Heart right ventricle (tissue), 16 donors: ENCODE measurements around the gene PDIA2. TPM values are rescaled to one million over a fixed set of nuclear protein-coding genes. Genes with fewer than 3 reads are reported as not detected.

ENCODE experiments used
- ATAC-seq, 8 donors: fragments of 200-7000 bp; cut with Tn5 transposase; one replicate each; pipeline ENCODE4 v1.9.1; 2020; ENCODE audit warnings: mild to moderate bottlenecking in 8 of 8, moderate library complexity in 8 of 8, moderate number of reproducible peaks in 1 of 8
- DNase-seq, 2 donors: peaks; one replicate each; pipeline ENCODE4 v3.0.0-alpha.2; 2020
- H3K27ac ChIP-seq, 10 donors: fragments of 200-600 bp; sonication (generic) in 2 of 10; one replicate each; pipeline versions ENCODE4 v1.5.0 to v1.8.0; 2020 to 2022; ENCODE audit warnings: mild to moderate bottlenecking in 3 of 10
- H3K27me3 ChIP-seq, 7 donors: fragments of 200-600 bp; one replicate each; pipeline ENCODE4 v1.8.0; 2021 to 2022; ENCODE audit warnings: mild to moderate bottlenecking in 2 of 7
- H3K36me3 ChIP-seq, 9 donors: fragments of 200-600 bp; sonication (generic) in 1 of 9; one replicate each; pipeline versions ENCODE4 v1.5.0 to v1.8.0; 2020 to 2022; ENCODE audit warnings: mild to moderate bottlenecking in 2 of 9
- H3K4me1 ChIP-seq, 9 donors: fragments of 200-600 bp; sonication (generic) in 1 of 9; one replicate each; pipeline versions ENCODE4 v1.5.0 to v1.8.0; 2020 to 2022; ENCODE audit warnings: mild to moderate bottlenecking in 4 of 9
- H3K4me3 ChIP-seq, 10 donors: fragments of 200-600 bp; sonication (generic) in 2 of 10; one replicate each; pipeline versions ENCODE4 v1.5.0 to v1.8.0; 2020 to 2022; ENCODE audit warnings: mild to moderate bottlenecking in 7 of 10, moderate library complexity in 2 of 10
- H3K9me3 ChIP-seq, 11 donors: fragments of 200-600 bp in 10 of 11; sonication (generic) in 2 of 11; one replicate each; pipeline versions ENCODE4 v1.5.0 to v1.8.0; 2013 to 2022; ENCODE audit warnings: mild to moderate bottlenecking in 2 of 11, control low read depth in 1 of 11, moderate library complexity in 1 of 11
- CTCF ChIP-seq, 9 donors: fragments of 200-600 bp; sonication (generic) in 2 of 9; IDR thresholded peaks; one replicate each; pipeline versions ENCODE4 v1.5.0 to v1.8.0; 2021 to 2022; ENCODE audit warnings: antibody characterized with exemption in 9 of 9, mild to moderate bottlenecking in 5 of 9, moderate library complexity in 1 of 9
- WGBS, 2 donors: extraction: QIAGEN DNeasy Blood & Tissue Kit; methylation state at CpG; one replicate each; pipeline ENCODE4 v1.1.7; 2013; ENCODE audit warnings: inconsistent platforms in 1 of 2; 5-methylcytosine and 5-hydroxymethylcytosine counted together
- intact Hi-C, 10 donors: fragments of 100-400 bp; cut with DNase I; formaldehyde crosslinking; loops; one replicate each; pipeline versions ENCODE4 v1.11.1 to v1.14.2; 2022
- polyA plus RNA-seq, 2 donors: library from polyadenylated mRNA; stranded (reverse); fragments of 200-250 nt; gene quantifications; one replicate each; pipeline ENCODE4 v1.2.3, GENCODE V29; 2013
- total RNA-seq, 10 donors: library from RNA; stranded (reverse); fragmentation: NEBNext Ultra II Directional in 3 of 10; extraction: Animal tissue kit (Norgen Biotek cat#: 25700) in 3 of 10; gene quantifications; one replicate each; pipeline versions ENCODE4 v1.2.1 to v1.2.4, GENCODE V29; 2021 to 2023
- donor health status: Arrhythmogenic right ventricular cardiomyopathy.
- donor health status: ischemic (EF 13 %, LVEDD 7.1; RV severe dilation, severe dysfunction).
- donor health status: healthy with polysubstance abuse.
- donor health status: DM: no; HTN: yes; CAD: no.
- donor health status: DM: no; HTN: no; CAD: no.
- donor health status: ischemic (EF 25% LVEDD 6.9; RV normal size, moderate dysfunction).
- donor health status: ischemic (EF 25% LVEDD 5.7; RV mildly dilated, moderate dysfunction).
- donor health status: healthy.
- donor health status: DM: yes; HTN: yes; CAD: no.
- donor health status: Ischemic cardiomyopathy.
- donor health status: ischemic (EF 35%, LVEDD 5.7; RV mildly dilated, moderate dysfunction).
- donor health status: nonischemic (EF 11% LVEDD 7.7; RV severe dilation, severe dysfunction).
- donor health status: DM: yes; HTN: yes; CAD: no.
- donor health status: PGD.
- donor health status: ischemic (EF 29% LVEDD 5.4; RV normal size, mild dysfunction).
- donor health status: nonischemic (EF 23%, LVEDD 6.1; RV moderate dilation, normal function).

PDIA2 gene
- total and polyA plus RNA-seq, 12 donors: 0.32 to 14.0 (median 2.9) TPM

DNA sequence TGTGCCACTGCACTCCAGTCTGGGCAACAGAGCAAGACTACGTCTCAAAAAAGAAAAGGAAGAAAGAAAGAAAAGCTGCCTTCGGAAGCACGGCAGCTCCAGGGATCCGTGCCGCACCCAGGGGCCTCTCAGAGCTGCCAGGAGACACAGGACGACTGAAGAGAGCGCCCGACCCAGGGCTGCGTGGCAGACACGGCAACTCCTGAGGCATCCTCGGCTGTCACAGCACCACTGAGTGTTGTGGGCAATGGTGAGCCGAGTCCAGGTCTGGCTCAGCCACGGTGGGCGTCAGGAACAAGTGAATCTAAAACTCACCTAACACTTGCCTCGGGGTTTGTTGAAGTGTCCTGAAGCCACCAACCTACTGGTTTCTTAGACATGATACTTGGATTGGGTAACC is 28.8 kb downstream of the PDIA2 start:
- Histone ChIP-seq H3K27ac (no peak overlapping the region), H3K27me3 (no peaks in the 10 kb centered on the region), H3K36me3 (peaks cover 0 to 76% (median 16%) of the 10 kb centered on the region in 9 donors), H3K4me3 (no peak overlapping the region), H3K9me3 (no peaks in the 10 kb centered on the region), H3K4me1 (no peaks in the 10 kb centered on the region)
- WGBS, 2 donors: 97% methylated on average over 15 of the region's 15 CpGs
- DNase-seq (no peak), ATAC-seq (no peak)
- intact Hi-C loops: no loop called here
- TF ChIP-seq CTCF (IDR thresholded peaks at IDR 0.05): no peak

DNA sequence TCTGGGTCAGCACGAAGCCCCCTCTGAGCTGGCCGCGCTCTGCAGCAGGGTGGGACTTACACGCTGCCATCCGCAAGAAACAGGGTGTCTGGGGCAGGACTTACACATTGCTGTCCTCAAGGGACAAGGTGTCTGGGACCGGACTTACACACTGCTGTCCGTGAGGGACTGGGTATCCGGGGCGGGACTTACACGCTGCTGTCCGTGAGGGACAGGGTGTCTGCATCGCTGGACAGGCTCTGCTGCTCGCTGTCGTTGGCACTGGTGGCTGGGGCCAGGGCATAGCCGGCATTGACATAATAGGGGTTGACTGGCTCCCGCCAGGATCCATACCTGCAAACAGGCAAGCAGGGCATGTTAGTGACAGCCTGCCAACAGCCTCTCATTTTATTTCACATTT is 31.4 kb downstream of the PDIA2 start:
- Histone ChIP-seq H3K4me3 (no peak overlapping the region), H3K36me3 (peaks cover 0 to 69% (median 10%) of the 10 kb centered on the region in 9 donors), H3K27ac (no peak overlapping the region), H3K9me3 (no peaks in the 10 kb centered on the region), H3K4me1 (no peaks in the 10 kb centered on the region), H3K27me3 (no peaks in the 10 kb centered on the region)
- no peak for TF ChIP-seq CTCF (IDR thresholded peaks at IDR 0.05)
- intact Hi-C loops: no loop called here
- ATAC-seq (no peak), DNase-seq (no peak)
- 92 to 93% methylated on average over 16 of the region's 16 CpGs for WGBS, 2 donors

DNA sequence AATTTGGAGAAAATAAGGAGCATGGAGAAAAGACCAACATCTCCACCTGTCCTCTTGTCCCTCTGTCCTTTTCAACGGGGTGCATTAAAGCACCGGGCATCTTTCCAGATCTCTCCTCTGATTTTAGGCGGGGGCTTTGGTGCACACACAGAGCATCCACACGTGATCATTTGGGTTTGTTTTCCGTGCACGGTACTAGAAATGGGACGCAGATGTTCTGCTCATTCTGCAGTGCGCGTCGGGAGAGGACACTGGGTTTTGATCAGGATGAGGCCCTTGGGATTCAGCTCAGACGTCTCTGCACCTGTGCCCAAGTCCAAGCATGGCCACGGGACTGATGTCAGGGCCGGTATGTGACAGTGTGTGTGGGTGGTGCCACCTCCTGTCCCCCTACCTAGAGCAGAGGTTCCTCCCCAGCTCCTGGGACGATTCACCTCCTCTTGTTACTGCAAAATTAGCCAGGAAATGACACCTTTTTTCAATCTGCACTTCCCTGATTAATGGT is 31.9 kb downstream of the PDIA2 start:
- DNase-seq: no peak
- H3K27me3 ChIP-seq: no peaks in the 10 kb centered on the region
- no peaks in the 10 kb centered on the region for H3K9me3 ChIP-seq
- H3K27ac ChIP-seq: no peak overlapping the region
- no peak overlapping the region for H3K4me3 ChIP-seq
- TF ChIP-seq CTCF (IDR thresholded peaks at IDR 0.05): no peak
- 79% methylated on average over 14 of the region's 14 CpGs for WGBS, 2 donors
- H3K4me1 ChIP-seq: no peaks in the 10 kb centered on the region
- no peak for ATAC-seq
- H3K36me3 ChIP-seq: peaks cover 0 to 68% (median 6%) of the 10 kb centered on the region in 9 donors
- intact Hi-C loops: no loop called here

GRCh38 chr16:316741-317464 is 33.9 kb downstream of the PDIA2 start:
- ATAC-seq (no peak), DNase-seq (no peak)
- H3K9me3 ChIP-seq: no peaks in the 10 kb centered on the region
- H3K36me3 ChIP-seq: peaks cover 0 to 51% (median 6%) of the 10 kb centered on the region in 9 donors
- TF ChIP-seq CTCF (IDR thresholded peaks at IDR 0.05): no peak
- H3K4me3 ChIP-seq: no peak overlapping the region
- no peaks in the 10 kb centered on the region for H3K4me1 ChIP-seq
- H3K27ac ChIP-seq: no peak overlapping the region
- H3K27me3 ChIP-seq: no peaks in the 10 kb centered on the region
- intact Hi-C loops: no loop called here
- 91 to 93% methylated on average over 19 of the region's 19 CpGs for WGBS, 2 donors
